KMS-11 (cell line): ENCODE measurements around the gene KIF18B.

Experiments
- H2AFZ ChIP-seq: fragments of 200-600 bp; sonication (generic); 2 replicates; pipeline ENCODE4 v1.6.1; 2016; ENCODE audit warnings: antibody characterized with exemption, mixed run types, low read depth
- H3K27ac ChIP-seq: fragments of 200-600 bp; sonication (generic); 2 replicates; pipeline ENCODE4 v1.6.1; 2016; ENCODE audit warnings: mild to moderate bottlenecking, mixed run types
- H3K27me3 ChIP-seq: fragments of 200-600 bp; sonication (generic); 2 replicates; pipeline ENCODE4 v1.6.1; 2017; ENCODE audit warnings: mild to moderate bottlenecking, low read depth, mixed run types, moderate library complexity; ENCODE audit not compliant: insufficient read depth
- H3K36me3 ChIP-seq: fragments of 200-600 bp; sonication (generic); 2 replicates; pipeline ENCODE4 v1.6.1; 2017; ENCODE audit warnings: mild to moderate bottlenecking, mixed run types; ENCODE audit not compliant: insufficient read depth
- H3K4me1 ChIP-seq: fragments of 200-600 bp; sonication (generic); 2 replicates; pipeline ENCODE4 v1.6.1; 2016; ENCODE audit warnings: mild to moderate bottlenecking, low read depth, mixed run types; ENCODE audit not compliant: poor library complexity, severe bottlenecking
- H3K4me2 ChIP-seq: fragments of 200-600 bp; sonication (generic); 2 replicates; pipeline ENCODE4 v1.7.0; 2016; ENCODE audit warnings: mild to moderate bottlenecking, mixed run types
- H3K4me3 ChIP-seq: fragments of 200-600 bp; sonication (generic); IDR thresholded peaks from 2 replicates; pipeline ENCODE4 v1.6.1; 2017; ENCODE audit warnings: low read depth, low read length, mixed read lengths; ENCODE audit not compliant: insufficient read depth
- H3K79me2 ChIP-seq: fragments of 200-600 bp; sonication (generic); 2 replicates; pipeline ENCODE4 v1.6.1; 2016; ENCODE audit warnings: low read depth, mixed run types; ENCODE audit not compliant: insufficient read depth
- H3K9ac ChIP-seq: fragments of 200-600 bp; sonication (generic); 2 replicates; pipeline ENCODE4 v1.6.1; 2016; ENCODE audit warnings: mild to moderate bottlenecking, mixed run types
- H4K20me1 ChIP-seq: fragments of 200-600 bp; sonication (generic); 2 replicates; pipeline ENCODE4 v1.6.1; 2016; ENCODE audit warnings: mild to moderate bottlenecking, mixed run types; ENCODE audit not compliant: insufficient read depth
- CTCF ChIP-seq: fragments of 200-600 bp; sonication (generic); conservative IDR thresholded peaks from 2 replicates; pipeline ENCODE4 v1.6.1; 2017; ENCODE audit warnings: low read depth, mild to moderate bottlenecking, antibody characterized with exemption, low read length, moderate library complexity, mixed read lengths

The KIF18B gene

DNA sequence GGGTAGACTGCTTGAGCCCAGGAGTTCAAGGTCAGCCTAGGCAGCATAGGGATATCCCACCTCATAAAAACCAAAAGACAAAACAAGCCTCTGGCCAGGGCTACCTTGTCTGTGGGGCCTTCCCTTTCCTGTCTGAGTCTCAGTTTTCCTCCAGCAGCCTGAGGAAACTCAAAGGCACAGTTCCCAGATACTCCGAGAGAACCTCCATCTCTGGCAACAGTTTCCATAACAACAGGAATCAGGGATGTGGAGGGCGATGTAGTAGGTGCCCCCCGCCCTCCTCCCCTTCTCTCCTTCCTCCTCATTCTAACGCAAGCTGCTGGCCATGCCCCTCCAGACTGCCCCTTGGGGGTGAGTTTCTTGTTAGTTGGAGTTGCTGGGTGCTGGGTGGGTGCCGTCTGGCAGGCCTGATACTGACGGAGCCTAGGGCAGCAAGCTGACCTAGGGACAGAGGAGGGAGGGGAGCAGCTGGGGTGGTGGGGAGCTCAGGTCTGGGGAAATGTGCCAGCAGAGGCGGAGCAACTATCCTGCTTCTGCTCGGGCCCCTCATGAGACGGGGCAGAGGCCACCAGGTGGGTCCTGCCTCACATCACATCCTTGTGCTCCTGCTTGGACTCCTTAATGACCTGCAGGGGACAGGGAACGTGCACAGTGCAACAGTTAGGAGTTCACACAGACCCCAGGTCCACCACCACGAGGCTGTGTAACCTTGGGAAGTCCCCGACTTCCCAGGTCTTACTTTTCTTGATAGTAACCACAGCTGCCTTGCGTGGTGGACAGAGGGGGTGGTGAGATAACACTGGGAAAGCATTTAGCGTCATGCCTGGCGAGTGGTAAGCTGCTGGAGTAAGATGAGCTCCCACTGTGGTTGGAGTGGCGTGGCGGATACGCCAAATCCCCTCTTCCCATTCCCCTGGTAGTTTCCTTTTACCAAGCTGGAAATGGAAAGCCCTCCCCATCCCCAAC is 40.5 kb downstream of the KIF18B start:
- Histone ChIP-seq H2AFZ (no peak overlapping the region), H3K4me3 (no peak overlapping the region), H3K4me2 (no peak overlapping the region), H3K27me3 (no peaks in the 10 kb centered on the region; the same call in 1 of the 2 replicates), H3K36me3 (no peaks in the 10 kb centered on the region), H3K4me1 (peaks cover 4% of the 10 kb centered on the region), H3K27ac (no peak overlapping the region), H4K20me1 (no peaks in the 10 kb centered on the region), H3K79me2 (no peaks in the 10 kb centered on the region), H3K9ac (no peak overlapping the region)
- TF ChIP-seq CTCF: no peak

DNA sequence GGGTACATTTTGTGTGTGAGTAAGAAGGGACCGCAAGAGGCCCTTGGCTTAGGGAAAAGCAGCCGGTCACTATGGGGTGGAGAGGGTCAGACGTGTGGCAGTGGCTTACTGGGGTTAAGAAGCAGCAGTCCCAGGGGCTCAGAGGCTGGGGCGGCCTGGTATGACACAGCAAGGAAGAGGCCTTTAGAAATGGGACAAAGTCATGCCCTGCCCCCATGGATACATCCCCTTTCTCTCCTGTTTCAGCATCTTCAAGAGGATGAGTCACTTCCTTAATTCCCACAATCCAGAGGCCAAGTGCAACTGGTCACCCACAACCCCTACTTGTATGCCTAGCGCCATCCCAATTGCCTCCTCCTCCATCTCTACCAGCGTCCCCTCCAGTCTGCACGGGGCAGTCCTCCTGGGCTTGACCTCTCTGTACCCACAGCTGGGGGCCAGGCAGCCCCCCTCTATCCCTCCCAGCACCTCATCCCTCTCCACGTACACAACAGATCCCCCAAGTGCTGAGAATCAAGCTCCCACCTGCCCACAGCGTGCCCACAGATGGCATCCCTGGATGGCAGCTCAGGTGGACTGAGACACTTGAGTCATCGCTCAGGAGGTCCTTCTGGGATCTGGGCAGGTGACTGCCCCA is 41.4 kb downstream of the KIF18B start:
- H3K4me1 ChIP-seq: peaks cover 4% of the 10 kb centered on the region
- no peak overlapping the region for H3K9ac ChIP-seq
- peaks cover 4% of the 10 kb centered on the region; the same call in 1 of the 2 replicates for H3K27me3 ChIP-seq
- H2AFZ ChIP-seq: no peak overlapping the region
- no peaks in the 10 kb centered on the region for H4K20me1 ChIP-seq
- H3K4me2 ChIP-seq: no peak overlapping the region
- H3K4me3 ChIP-seq: no peak overlapping the region
- no peak for TF ChIP-seq CTCF
- H3K27ac ChIP-seq: no peak overlapping the region
- H3K79me2 ChIP-seq: no peaks in the 10 kb centered on the region
- no peaks in the 10 kb centered on the region for H3K36me3 ChIP-seq

- no peak overlapping the region for H3K27ac ChIP-seq
- peaks cover 4% of the 10 kb centered on the region; the same call in 1 of the 2 replicates for H3K27me3 ChIP-seq
- H3K79me2 ChIP-seq: no peaks in the 10 kb centered on the region
- no peak overlapping the region for H2AFZ ChIP-seq
- no peak for TF ChIP-seq CTCF
- H3K9ac ChIP-seq: no peak overlapping the region
- H4K20me1 ChIP-seq: no peaks in the 10 kb centered on the region
- no peak overlapping the region for H3K4me3 ChIP-seq
- H3K4me1 ChIP-seq: peaks cover 7% of the 10 kb centered on the region
- H3K36me3 ChIP-seq: no peaks in the 10 kb centered on the region
- H3K4me2 ChIP-seq: no peak overlapping the region
Observed at GRCh38 chr17:44905006-44906000, 42.3 kb downstream of the KIF18B start.
